HG03439 (cell line): Measurements from ENCODE around the gene EVA1B.
A peak's percentile ranks its signal among the peaks of the same experiment; 100 is the strongest.

ENCODE experiments used
- ATAC-seq: cut with Tn5 transposase; IDR thresholded peaks from one replicate; pipeline ENCODE4 v1.9.1; 2021; ENCODE audit warnings: mild to moderate bottlenecking, moderate library complexity; ENCODE audit not compliant: unreplicated experiment

Gene EVA1B, protein sequence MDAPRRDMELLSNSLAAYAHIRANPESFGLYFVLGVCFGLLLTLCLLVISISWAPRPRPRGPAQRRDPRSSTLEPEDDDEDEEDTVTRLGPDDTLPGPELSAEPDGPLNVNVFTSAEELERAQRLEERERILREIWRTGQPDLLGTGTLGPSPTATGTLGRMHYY

DNA sequence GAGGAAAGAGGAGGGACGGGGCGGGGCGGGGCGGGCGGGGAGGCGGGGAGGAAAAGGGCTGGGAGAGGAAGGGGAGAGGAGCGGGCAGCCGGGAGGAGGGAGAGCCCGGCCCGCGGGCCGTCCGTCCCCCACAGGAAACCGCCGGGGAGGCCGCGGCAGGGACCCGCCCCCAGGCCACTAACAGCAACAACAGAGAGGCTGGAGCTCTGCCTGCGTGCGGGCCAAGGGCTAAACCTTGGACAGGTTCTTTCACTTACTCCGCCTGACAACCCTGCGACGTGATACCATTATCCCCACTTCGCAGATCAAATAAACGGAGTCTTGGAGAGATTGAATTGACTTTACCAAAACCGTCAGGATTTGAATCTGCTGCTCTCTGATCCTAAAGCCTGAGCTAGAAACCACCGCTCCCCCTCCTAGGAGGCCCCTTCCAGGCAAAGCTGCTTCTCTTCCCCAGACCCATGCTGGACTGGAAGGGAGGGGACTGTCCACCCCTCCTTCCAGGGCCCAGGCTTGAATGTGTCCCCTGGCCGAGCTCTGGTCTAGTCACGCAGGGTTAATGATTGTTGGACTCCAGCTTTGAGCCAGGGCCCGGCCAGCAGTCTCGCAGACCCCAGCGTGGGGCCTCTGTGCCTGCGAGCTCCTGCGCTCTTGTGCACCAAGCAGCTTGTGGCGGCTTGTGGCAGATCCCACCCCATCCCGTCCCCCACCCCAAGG, at the start of gene EVA1B:
TSS of gene EVA1B (minus strand) at position 10 of the 717 bp plus-strand sequence. CDS start 608 bp downstream, outside the sequence.
- no peak for ATAC-seq

DNA sequence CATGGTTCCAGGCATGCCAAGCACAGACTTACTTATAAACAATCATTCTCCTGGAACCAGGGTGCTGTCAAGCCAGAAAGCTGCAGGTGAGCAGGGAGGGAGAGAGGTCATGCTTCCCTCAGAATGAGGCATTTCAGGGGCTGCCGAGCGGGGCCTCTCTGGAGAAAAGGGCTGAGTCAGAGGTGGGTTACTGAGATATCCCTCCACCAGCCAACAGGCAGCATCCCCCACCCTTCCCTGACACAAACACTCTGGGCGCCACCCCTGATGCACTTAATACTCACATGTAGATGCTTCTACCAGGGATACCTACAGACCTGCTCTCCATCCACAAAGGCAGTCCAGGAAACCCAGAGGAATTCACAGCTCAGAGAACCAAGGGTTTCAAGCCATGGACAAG, 49.2 kb upstream of the EVA1B start:
- no peak for ATAC-seq

DNA sequence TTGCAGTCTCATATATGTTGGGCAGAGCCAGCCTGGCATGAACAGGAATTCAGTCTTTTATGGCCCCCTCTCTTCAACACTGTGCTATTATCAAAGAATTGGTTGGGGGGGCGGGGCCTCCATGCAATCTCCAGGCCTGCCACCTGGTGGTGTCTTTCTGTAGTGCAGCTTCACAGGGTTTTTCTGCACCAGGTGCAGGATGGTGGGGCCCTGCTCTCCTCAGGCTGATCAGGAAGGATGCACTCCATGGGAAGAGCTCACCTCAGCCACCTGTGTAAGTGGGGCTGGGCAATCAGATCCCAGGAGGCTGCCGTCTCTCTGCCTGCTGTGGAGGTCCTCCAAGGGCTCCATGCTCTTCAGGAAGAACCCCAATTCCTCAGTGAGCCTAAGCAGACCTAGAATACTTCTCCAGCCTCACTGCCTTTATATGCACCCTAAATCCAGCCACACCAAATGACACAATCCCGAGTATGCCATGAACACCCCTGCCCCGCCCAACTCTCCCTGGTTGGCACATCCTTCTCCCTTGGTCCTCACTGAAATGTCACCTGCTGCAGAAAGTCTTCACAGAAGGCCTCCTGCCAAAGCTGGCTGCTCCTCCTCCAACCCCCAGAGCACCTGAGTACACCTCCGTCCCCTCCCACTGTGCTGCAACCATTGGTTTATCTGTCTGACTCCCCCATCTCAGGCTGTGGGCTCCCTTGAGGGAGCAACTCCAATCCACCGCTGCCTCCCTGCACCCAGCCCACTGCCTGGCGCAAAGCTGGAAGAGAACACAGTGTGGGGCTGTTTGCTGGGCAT, 45.8 kb upstream of the EVA1B start:
- no peak for ATAC-seq

DNA sequence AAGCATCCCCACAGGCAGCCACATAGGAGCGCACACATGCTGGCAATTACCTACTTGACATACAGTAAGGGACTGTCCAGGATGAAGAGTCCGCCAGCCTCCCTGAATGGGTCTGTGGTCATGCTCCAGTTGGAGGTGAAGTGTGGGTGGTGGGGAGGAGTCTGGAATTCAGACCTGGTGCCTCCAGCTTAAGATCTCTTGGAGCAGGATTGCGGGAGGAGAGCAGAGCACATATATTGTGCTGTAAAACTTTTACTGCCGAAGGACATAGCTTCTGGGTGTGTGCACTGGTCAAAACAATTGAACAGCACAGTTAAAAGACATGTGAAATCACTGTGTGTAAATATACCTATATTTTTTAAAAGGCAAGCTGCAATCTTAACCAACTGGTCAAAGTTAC, 44.4 kb upstream of the EVA1B start:
- ATAC-seq = no peak

DNA sequence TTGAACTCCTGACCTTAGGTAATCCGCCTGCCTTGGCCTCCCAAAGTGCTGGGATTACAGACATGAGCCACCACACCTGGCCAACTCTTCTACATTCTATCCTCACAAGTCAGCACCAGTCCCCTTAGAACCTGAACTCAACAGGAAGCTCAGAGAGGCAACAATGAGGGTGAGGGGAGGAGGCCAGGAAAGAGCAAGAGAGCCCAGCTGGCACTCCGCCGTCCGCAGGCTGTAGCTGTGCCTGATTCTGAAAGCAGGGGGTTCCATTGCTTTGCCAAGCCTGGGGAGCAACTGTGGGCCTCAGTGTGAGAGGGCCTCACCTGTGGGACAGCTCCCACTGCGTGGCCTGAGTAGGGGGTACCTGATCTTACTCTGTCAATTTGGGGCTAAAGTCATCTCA, 43.6 kb upstream of the EVA1B start:
- no peak for ATAC-seq

DNA sequence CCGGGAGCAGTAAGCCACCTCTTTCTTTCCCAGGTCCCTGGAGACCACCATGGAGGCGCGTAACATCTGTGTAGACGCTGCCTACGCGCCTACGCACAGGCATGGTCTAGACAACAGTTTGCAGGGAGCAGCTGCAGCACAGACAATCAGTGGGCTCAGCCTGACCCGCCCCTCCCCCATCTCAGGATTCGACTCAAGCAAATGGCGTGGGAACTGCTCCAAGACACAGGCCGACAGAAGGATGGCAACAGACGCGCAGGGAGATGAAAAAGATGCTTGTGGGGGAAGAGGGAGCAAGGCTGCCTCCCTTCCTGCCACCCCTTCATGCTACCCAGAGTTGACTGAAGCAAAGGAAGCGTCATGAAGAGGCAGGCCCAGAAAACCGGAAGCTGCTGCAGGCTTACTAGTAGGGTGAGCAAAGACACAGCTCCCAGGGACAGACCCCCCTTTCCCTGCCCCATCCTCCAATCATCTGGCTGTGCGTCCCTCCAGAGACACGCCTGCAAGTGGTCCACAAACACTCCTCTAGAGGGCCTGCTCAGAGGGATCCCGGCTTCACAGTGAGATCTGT, 42.7 kb upstream of the EVA1B start:
- ATAC-seq = no peak

DNA sequence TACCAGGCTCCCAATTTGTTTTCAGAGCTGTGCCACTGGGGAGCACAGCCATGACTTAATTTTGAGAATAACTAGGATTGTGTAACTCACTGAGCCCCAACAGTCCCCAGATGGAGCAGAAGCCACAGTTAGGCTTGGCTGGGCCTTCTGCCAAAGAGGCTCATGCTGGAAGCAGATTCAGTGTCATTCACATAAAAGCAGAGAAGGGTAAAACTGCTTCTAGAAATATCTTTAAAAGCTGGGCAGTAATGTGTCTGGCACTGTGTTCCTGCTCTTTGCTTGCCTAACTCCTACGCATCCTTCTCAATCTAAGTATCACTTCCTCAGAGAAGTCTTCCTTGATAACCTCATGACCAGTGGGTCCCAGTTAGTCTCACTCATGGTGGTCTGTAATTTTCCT, 41.9 kb upstream of the EVA1B start:
- ATAC-seq = no peak

DNA sequence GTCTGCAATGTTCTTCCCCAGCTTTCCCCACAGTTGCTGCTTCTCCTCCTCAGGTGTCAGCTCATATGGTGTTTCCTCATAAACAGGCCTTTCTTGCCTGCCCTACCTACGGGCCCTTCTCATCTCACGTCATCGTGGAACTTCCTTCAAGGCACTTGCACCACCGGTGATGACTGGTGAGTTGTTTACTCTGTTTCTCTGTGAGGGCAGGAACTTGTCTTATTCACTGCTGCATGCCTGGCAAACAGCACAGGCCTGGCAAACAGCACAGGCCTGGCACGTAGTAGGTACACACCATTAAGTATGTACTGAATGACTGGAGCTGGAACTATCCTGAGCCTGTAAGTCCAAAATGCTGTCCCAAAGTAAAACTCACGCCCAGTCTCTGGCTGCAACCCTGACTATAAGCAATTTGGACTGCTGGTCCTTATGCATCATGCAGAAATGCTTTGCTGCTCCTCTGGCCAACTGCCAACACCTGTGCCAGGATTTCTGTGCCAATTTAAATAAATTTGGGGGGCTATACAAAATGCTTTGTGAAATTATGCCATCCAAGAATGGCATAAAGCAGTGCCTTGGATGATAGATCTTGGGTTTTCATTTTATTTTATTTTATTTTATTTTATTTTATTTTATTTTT, 36.6 kb upstream of the EVA1B start:
- no peak for ATAC-seq

DNA sequence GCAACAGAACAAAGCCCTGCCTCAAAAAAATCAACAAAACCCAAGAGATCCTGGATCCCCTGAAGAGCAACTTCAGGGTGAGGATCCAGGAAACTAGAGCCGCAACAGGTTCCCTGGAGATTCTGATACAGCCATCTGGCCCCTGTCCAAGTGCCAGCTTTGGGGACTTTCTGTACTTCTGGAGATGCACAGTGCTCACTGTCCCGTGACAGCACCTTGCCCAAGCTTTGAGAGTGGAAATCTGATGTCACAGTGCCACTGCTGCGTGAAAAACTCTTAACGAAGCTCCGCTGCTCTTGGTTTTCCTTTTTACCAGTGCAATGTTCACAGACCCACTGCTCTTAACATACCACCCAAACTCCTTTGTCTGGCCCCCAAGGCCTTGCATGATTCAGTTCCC, 35.9 kb upstream of the EVA1B start:
- ATAC-seq = no peak

DNA sequence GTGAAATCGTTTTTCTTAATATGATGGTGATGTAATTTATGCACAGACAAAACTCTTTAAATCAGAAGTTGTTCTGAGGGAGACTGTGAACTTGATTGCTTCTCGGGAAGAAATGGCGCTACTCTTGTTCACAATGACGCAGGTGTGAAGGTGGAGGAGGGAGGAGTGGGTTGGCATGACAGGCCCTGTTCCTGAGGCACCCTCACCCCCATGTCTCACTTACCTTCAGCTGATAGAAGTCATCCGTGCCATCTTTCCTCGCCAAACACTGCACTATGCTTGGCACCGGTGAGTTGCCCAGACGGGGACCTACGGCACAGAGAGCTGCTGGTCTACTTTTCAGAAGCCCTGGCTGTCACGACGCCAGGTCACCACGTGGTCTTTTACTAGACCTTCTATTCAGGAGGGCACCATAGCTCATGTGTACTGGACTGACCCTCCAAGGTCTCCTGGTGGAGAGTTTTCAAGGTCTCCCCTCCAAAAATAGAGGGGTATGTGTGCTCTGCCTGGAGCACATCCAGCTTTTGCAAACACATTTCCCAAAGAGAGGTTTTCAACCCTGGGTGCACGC, 35.2 kb upstream of the EVA1B start:
- no peak for ATAC-seq

DNA sequence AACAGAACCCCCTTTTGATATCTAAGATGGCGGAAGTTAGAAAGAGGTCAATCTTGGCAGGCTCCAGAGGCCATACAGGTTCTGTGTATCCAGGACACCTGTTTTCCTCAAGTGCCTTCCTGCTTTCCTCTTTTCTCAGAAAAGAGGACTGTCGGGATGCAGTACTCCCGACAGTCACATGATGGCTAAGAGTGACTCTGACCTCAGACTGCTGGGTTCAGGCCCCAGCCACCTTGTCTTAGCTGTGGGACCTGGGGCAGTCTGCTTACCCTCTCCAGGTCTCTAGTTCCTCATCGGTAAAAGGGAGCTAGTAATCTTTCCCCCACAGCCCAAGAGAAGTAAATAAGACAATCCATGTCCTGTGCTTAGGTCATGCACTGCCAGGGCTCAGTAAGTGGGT, 32.4 kb upstream of the EVA1B start:
- ATAC-seq = no peak

DNA sequence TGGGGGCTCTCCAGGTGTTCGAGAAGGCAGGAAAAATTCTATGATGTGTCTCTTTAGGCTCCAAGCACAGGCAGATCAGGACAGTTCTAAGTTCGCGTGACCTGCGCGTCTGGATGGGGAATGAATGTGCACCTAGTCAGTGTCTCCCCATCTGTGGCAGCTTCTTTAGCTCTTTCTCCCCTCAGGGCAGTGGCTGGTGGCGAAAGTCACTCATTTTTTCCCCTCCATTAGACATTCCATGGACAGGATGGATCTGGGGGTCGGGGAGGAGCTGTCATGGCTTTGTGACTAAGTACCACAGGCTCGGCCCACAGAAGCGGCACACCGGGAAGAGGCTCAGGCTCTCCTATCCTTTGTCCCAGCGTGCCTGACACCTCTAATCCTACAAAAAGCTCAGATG, 31.0 kb upstream of the EVA1B start:
- ATAC-seq = no peak

DNA sequence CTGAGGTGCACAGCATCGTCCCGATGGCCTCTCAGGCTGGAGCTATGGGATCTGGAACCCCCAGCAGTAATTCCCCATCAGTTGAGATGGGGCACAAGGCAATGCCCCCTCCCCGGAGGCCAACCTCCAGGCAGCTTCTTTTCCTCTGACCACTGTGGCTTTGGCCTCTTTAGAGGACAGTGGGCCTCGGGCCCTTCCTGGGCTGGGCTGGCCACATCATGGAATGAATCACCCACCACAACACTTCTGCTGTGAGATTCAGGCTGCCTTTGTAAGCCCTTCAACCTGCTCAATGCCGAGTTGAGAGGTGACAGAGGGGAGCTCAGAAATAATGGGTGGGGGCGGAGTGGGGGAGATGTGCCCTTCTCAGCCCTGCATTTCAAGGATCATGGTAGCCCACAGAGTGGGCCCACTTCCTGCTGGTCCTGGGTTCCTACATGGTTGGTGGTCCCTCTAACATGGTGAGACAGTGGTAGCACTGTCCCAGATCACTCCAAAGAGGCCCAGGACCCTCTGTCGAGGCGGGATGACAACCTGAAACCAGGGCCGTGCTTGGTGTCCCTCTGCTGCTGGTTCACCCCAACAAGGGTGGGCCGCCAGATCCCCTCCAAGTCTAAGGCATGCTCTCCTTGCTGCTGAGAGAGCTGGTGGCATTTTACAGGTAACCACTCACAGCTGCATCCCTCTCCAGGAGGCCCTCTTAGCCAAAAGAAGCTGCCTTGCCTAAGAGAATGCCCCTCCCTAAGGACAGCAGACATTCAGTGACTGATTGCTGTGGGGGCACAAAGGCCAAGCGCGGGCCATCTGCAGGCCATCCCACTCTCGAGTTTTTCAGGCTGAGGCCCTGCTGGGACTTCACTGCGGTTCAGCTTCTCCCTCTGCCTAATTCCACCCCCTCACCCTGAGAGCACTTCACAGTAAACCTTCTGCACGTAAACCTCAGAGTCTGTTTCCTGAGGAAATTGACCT, 29.7 kb upstream of the EVA1B start:
- no peak for ATAC-seq

DNA sequence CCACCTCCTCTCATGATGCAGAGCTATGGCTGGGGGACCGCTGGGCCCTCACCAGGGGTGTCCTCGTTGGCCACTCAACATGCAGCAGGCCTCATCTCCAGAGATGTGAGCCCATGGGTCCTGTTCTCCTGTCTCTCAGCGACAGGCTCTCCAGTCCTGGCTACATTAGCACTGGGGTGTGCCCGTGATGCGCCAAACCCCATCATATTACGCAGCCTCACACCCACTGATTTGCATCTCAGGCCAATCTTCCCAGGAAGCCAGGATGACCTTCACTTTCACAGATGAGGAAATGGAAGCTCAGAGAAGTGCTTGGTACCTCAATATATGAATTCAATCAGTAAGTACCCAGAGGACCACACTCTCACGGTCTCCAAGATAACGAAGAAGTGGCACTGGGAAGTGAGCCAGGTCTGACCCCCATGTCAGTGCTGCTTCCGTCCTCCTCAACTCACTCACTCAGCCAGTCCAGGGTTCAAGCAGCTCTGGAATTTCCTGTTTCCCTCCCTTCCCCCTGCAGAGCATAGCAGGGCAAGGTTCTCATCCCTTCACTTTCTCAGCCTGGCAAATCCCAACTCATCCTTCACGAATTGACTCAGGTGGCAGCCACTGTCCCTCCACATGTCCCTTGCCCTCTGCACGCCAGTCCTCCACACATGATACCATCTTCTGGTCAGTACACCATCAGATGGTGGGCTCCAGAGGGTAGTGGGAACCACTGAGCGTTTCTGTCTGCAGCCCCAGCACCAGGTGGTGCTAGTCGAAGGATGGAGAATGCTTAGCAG, 28.9 kb upstream of the EVA1B start:
- ATAC-seq = no peak

DNA sequence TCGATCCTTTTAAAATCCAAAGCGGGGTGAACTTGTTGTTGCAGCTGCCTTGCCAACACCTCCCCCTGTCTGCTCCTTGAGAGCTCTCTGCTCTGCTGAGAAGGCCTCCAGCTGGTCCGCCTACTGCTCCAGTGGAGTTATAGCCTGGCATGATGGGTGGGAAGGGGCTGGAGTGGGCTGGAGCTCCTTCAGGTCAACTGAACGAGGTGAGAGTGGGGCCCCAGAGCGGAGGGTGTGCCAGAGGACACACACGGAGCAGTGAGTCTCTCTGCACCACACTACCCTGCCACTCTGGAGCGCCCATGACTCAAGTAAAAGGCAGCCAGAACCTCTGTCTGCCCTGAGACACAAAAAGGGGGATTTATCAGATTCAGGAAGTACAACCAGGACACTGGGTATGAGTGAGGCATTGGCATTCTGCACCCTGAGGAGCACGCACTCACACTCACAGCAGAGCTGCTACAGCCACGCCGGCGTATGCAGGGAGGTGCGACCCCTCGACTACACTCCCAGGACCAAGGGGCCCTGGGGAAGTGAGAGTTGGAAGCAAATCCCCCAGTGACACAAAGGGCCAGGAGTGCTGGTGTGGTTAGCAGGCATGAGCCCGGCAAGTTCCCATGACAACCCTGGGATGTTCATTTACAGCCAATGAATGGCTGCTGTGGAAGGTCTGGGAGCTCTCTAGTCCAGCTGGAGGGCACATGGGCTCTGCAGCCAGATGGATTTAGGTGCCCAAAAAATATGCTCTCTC, 28.0 kb upstream of the EVA1B start:
- ATAC-seq = no peak

DNA sequence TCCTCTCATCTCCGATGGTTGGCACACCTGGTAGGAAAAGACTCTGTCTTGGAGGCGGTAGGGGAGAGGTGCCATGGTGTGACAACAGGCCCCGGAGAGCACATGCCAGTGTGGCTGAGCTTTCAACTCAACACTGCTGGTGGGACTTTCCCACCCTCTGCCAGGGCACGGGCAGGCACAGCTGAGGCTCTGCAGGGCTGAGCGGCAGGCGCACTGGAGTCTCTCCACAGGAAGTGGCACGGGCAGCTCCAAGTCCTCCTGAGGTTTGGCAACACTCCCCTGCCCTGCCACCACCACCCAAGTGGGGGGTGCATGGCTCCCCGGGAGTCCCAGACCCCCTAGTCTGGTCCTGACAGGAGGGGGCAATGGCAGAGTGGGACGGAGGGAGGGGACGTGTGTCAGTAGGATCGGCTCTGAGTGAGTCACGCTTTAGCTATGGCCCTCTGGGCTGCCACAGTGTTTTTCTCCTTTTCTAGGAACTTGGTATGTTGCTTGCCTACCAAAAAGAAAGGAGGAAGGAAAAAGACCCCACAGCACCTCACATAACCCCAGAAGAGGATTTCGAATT, 27.3 kb upstream of the EVA1B start:
- ATAC-seq = no peak

DNA sequence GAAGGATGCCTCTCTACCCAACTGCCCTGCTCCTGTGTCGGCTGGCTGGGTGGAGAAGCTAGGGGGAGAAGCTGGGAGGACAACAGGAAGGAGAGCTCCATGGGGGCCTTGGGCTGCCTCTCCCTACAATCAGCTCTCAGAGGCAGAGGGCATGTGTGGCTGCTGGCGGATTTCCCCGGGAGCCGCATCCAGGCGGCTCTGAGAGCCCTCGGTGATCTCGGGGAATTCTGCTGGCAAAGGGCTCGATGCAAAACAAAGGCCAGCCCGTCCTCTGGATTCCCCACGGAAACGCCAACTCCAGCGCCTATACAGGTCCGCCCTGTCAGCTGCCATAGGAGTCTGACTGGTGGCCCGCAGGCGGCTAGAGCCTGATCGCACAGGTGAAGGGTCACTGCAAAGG, 26.4 kb upstream of the EVA1B start:
- no peak for ATAC-seq

DNA sequence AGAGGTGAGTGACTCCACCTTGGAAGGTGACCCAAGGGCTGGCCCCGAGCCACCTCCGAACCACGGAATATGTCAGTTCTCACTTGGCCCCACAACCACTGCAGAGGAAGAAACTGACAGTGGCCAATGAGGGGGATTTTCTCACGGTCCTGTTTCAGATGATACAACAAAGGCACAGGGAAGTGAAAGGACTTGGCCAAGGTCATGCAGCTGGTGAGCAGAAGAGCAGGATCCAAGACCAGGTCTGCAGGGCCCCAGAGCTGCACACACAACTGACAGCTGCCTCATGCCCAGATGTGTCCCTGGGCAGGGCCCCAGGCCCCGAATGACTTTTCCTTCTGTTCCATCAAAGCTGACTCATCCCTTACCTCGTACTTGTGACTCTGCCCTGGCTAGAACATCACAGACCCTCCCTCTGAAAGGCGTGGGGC, 25.8 kb upstream of the EVA1B start:
- ATAC-seq = peak; percentile 57
